Memory B cell (primary cell): ENCODE data around the gene EIF4A2.

ENCODE experiments used
- ATAC-seq: fragments of 150-1000 bp; cut with Tn5 transposase; 2 replicates; pipeline ENCODE4 v1.10.0; 2021; ENCODE audit warnings: low read depth, mild to moderate bottlenecking, moderate library complexity
- DNase-seq, 2 donors: peaks; one replicate each; pipeline ENCODE4 v3.0.0; 2022; ENCODE audit warnings: low spot score in 2 of 2
- H3K27ac Mint-ChIP-seq: one replicate; pipeline ENCODE4 v1.8.0; 2022; ENCODE audit warnings: mild to moderate bottlenecking, moderate library complexity, mixed read lengths
- H3K27me3 Mint-ChIP-seq: one replicate; pipeline ENCODE4 v1.8.0; 2022; ENCODE audit warnings: mixed read lengths
- H3K36me3 Mint-ChIP-seq: one replicate; pipeline ENCODE4 v1.8.0; 2022; ENCODE audit warnings: mild to moderate bottlenecking, mixed read lengths
- H3K4me1 Mint-ChIP-seq: one replicate; pipeline ENCODE4 v1.8.0; 2022; ENCODE audit warnings: mixed read lengths
- H3K4me3 Mint-ChIP-seq: one replicate; pipeline ENCODE4 v1.8.0; 2022; ENCODE audit warnings: mild to moderate bottlenecking, moderate library complexity, mixed read lengths
- H3K9me3 Mint-ChIP-seq: one replicate; pipeline ENCODE4 v1.8.0; 2022; ENCODE audit warnings: mixed read lengths

The EIF4A2 gene

DNA sequence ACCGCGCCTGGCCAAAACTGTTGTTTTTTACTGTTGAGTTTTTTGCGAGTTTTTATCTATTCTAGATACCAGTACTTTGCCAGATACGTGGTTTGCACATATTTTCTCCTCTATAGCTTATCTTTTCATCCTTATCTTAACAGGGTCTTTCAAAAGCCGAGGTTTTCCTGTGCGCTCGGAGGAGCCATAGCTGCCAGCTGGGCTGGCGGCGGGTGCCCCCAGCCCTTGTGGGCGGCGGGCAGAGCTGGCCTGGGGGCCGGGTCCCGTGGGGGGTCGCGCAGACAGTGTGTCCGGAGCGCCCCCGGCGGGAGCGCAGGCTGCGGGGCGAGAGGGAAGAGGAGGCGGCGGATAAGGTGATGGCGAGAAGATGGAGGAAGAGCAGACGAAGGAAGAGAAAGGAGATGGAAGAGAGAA is 11.1 kb upstream of the EIF4A2 start:
- Mint-ChIP-seq H3K27ac (peak overlapping the region; percentile 88), H3K9me3 (no peaks in the 10 kb centered on the region), H3K4me1 (peaks cover 10% of the 10 kb centered on the region), H3K36me3 (no peaks in the 10 kb centered on the region), H3K4me3 (peak overlapping the region; percentile 88), H3K27me3 (no peaks in the 10 kb centered on the region)
- DNase-seq (peak in 1 of 2 donors; percentile 28), ATAC-seq (peak; percentile 13)

DNA sequence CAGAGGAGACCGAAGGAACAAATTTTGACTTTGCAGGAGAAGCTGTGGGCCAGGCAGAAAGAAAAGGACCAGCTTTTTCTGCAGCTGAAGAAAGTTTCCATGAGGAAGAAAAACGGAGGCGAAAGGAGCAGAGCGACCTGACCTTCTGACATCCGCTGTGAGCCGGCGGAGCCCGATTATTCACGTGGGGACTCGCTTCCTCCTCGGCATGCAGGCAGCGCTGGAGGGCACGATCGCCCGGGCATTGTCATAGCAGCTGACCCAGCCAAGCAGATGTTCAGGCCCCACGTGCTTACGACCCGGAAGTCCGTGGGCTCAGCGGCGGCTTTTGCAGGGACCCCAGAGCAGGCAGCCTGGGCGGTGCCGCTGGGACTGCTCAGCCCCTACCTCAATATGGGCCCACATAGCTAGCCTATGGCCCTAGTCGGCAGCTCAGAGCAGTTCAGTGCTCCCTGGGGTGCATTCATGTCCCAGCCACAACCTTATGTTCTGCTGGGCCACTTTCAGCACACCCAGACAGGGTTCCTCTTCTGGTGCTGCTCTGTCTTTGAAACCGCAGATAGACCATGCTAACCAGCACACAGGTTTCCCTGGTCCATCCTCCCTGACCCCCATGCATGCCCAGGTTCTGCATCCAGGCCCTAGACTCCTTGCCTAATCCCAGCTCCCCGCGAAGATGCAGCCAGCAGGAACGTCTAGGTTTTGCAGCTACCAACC is 10.5 kb upstream of the EIF4A2 start:
- ATAC-seq (peak; percentile 89), DNase-seq (peak; percentile 58 to 61)
- Mint-ChIP-seq H3K27me3 (no peaks in the 10 kb centered on the region), H3K36me3 (no peaks in the 10 kb centered on the region), H3K4me3 (peak overlapping the region; percentile 88), H3K4me1 (peaks cover 10% of the 10 kb centered on the region), H3K9me3 (no peaks in the 10 kb centered on the region), H3K27ac (peak overlapping the region; percentile 88)

DNA sequence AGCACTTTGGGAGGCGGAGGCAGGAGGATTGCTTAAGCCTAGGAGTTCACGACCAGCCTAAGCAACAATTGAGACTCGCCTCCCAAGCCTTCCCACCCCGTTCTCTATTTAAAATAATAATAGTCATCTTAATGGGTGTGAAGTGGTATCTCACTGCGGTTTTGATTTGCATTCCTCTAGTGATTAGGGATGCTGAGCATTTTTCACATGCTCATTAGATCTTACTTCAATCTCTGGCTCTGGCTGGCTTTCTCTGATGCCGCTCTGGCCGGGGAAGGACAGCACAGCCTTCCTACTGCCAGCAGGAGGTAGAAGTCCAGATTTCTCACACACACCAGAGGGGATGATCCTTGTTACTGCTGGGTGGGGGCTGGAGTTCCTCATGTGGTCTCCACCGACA is 7.4 kb upstream of the EIF4A2 start:
- no peak overlapping the region for H3K4me3 Mint-ChIP-seq
- H3K27ac Mint-ChIP-seq: no peak overlapping the region
- DNase-seq (no peak), ATAC-seq (no peak)
- peaks cover 10% of the 10 kb centered on the region for H3K4me1 Mint-ChIP-seq
- no peaks in the 10 kb centered on the region for H3K36me3 Mint-ChIP-seq
- H3K27me3 Mint-ChIP-seq: no peaks in the 10 kb centered on the region
- no peaks in the 10 kb centered on the region for H3K9me3 Mint-ChIP-seq

DNA sequence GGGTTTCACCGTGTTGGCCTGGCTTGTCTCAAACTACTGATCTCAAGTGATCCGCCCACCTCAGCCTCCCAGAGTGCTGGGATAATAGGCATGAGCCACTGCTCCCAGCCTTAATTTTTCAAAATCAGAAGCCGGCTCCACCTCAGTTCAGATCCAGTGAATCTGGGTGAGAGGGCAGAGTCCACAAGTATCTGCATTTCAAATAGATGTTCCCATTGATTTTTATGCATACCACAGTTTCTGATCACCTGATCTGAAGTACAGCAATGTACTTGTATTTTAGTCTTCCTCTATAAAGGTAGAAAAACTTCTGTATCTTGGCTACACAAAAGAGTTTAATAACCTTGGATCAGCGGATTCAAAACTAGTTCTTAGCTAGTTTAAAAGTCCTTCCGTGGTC is 4.2 kb upstream of the EIF4A2 start:
- DNase-seq (no peak), ATAC-seq (no peak)
- Mint-ChIP-seq H3K36me3 (peaks cover 5% of the 10 kb centered on the region), H3K27ac (no peak overlapping the region), H3K9me3 (no peaks in the 10 kb centered on the region), H3K4me1 (peaks cover 9% of the 10 kb centered on the region), H3K27me3 (no peaks in the 10 kb centered on the region), H3K4me3 (no peak overlapping the region)

DNA sequence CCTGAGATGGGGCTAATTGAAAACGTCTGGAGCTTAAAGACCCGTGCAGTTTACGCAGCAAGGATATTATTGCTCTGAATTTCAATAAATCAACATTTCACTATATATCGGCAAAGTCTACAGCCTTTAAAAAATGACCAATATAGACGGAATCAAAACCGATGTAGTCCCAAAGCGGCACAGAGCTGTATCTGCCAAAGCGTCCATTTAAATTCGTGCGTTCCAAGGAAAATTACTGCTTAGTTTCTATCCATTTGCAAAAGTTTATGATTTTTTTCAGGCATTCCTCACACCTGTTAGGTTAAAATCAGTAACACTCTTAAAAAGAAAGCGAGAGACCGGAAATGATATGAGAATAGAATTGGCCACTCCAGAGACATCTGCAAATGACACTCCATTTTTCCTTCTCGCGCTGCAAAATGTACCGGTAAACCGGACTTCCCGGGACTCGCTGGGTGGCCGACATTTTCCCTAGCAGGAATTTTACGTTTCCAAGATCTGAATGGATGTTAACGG is 777 bp upstream of the EIF4A2 start:
- no peaks in the 10 kb centered on the region for H3K9me3 Mint-ChIP-seq
- DNase-seq (no peak), ATAC-seq (no peak)
- peak overlapping the region; percentile 97 for H3K27ac Mint-ChIP-seq
- H3K4me1 Mint-ChIP-seq: peaks cover 30% of the 10 kb centered on the region
- no peaks in the 10 kb centered on the region for H3K27me3 Mint-ChIP-seq
- peaks cover 28% of the 10 kb centered on the region for H3K36me3 Mint-ChIP-seq
- H3K4me3 Mint-ChIP-seq: peak overlapping the region; percentile 91

DNA sequence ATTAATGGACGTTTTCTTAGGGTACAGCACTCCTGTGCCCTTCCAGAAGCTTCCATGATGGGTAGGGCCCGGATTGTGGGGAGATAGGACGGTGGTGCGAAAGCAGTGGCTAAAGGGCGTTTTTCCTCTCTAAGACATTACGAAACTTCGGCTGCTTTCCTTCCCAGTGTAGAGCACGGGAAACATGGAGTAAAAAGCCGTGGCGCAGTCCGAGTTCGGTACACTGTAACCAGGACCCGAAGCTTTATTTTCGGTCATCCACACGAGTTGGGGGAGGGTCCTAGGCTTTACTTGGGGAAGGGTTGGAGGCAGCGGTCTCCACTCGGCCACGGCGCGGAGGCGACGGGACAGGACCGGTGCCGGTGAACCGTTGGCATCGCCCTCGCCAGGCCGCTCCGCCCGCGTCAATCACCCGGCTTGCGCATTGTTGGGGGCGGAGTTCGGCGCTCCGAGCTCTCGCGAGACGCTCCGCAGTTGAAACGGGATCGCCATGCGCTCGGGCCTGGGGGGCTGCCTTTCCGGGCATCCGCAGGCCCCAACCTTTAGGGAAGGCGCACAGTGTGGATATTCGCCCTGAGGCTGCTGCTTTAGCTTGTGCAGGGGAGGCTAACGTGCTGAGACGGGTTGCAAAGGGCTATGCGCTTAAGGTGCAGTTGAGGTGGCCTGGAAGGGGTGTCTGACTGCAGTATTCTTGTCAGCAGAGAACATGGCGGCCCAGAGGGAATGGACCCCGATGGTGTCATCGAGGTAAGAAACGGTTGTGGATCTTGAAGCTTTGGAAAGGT is 546 bp downstream of the EIF4A2 start:
- Mint-ChIP-seq H3K36me3 (peaks cover 40% of the 10 kb centered on the region), H3K27ac (peak overlapping the region; percentile 97), H3K27me3 (no peaks in the 10 kb centered on the region), H3K4me3 (peak overlapping the region; percentile 91), H3K9me3 (no peaks in the 10 kb centered on the region), H3K4me1 (peaks cover 40% of the 10 kb centered on the region)
- DNase-seq: peak; percentile 82 to 88
- peak; percentile 70 for ATAC-seq

DNA sequence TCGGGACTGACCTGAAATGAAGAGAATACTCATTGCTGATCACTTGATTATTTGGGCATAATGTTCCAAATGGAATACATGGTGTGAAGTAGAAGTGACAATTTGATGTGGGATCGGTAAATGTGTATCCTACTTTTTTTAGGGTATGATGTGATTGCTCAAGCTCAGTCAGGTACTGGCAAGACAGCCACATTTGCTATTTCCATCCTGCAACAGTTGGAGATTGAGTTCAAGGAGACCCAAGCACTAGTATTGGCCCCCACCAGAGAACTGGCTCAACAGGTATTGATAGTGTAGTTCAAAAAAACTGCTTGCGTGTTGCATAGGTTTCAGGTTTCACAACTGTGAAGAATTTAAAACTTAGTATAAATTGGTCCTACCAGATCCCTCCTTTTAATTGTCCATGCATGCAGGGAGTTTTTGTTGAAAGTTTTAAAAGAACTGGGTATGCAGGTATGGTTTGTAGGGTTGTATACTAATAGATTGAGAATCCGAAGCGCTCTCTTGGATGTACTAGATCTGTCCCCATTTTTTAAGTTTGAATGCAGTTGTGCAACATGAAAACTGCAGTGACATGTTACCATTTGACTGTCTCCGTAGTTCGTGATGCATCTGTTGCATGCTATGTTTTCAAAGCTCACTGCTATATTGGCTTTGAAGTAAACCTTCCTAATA is 1.6 kb downstream of the EIF4A2 start:
- ATAC-seq (no peak), DNase-seq (no peak)
- Mint-ChIP-seq H3K9me3 (no peaks in the 10 kb centered on the region), H3K4me1 (peaks cover 44% of the 10 kb centered on the region), H3K36me3 (peaks cover 44% of the 10 kb centered on the region), H3K27ac (peak overlapping the region; percentile 97), H3K4me3 (peak overlapping the region; percentile 91), H3K27me3 (no peaks in the 10 kb centered on the region)

DNA sequence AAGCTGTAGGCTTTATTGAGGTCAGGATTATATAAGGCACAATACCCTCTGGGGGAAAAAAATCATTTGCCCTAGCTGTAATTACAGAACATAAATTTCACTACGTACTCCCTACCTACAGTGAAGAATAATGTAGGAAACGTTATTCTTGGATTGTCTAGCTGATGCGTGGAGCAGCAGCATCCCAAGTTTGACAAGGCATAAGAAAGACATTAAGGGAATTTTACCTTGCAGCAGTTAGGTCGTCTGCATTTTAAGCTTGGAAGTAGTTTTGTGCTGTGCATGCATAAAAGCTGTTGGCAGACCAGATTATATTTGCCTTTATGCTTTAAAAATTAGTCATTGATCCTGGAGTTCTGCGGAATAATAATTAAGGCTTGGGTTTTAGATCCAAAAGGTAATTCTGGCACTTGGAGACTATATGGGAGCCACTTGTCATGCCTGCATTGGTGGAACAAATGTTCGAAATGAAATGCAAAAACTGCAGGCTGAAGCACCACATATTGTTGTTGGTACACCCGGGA is 2.2 kb downstream of the EIF4A2 start:
- H3K27ac Mint-ChIP-seq: peak overlapping the region; percentile 97
- no peak for ATAC-seq
- no peak for DNase-seq
- H3K4me1 Mint-ChIP-seq: peaks cover 44% of the 10 kb centered on the region
- H3K36me3 Mint-ChIP-seq: peaks cover 44% of the 10 kb centered on the region
- H3K9me3 Mint-ChIP-seq: no peaks in the 10 kb centered on the region
- H3K27me3 Mint-ChIP-seq: no peaks in the 10 kb centered on the region
- H3K4me3 Mint-ChIP-seq: peak overlapping the region; percentile 91

DNA sequence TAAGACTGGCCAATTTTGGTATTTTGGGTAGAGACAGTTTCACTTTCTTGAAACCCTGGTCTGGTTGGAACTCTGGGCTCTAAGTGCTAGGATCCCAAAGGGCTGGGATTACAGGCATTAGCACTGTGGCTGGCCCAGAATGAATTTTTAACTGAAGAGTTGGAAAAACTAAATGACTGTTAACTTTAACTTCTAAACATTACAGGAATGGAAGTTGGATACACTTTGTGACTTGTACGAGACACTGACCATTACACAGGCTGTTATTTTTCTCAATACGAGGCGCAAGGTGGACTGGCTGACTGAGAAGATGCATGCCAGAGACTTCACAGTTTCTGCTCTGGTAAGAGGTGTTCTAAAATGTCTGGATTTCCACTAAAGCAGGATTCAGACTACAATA is 3.5 kb downstream of the EIF4A2 start:
- peak overlapping the region; percentile 97 for H3K27ac Mint-ChIP-seq
- H3K4me3 Mint-ChIP-seq: peak overlapping the region; percentile 60
- H3K27me3 Mint-ChIP-seq: no peaks in the 10 kb centered on the region
- no peaks in the 10 kb centered on the region for H3K9me3 Mint-ChIP-seq
- H3K36me3 Mint-ChIP-seq: peaks cover 47% of the 10 kb centered on the region
- H3K4me1 Mint-ChIP-seq: peaks cover 46% of the 10 kb centered on the region
- DNase-seq (no peak), ATAC-seq (no peak)

DNA sequence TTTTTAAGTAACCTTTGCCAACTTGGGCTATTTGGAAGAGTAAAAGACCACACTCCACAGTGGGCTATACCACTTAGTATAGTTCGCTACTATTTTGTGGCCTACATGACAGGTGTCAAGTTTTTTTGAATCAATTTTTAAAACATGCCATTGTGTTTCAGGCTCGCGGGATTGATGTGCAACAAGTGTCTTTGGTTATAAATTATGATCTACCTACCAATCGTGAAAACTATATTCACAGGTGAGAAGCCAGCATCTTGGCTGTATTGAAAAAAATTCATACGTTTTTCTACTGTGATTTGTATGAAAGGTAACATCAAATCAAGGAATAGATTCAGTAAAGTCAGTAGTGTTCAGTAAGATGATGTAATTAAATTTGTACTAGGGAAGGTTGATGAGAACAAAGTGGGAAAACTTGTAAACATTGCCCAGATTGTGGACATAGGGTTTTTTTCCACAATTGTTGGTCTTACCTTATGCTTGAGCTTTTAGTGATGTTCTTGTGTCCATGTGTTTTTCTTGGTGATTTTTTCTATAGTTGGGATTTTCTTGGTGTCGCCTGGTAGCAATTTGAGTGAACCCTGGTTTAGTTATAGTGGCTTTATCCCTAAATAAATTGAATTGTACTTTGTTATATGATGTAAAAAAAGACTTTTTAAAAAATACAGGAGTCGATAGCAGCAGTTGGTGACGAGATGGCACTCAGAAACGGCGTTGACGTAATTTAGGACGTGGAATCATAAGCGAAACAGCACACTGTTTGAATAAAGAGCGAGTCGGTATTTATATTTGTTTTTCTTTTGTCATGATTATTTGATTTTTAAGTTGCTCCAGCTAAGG is 4.5 kb downstream of the EIF4A2 start:
- Mint-ChIP-seq H3K27me3 (no peaks in the 10 kb centered on the region), H3K4me1 (peaks cover 42% of the 10 kb centered on the region), H3K9me3 (no peaks in the 10 kb centered on the region), H3K4me3 (peak overlapping the region; percentile 60), H3K27ac (peak overlapping the region; percentile 97), H3K36me3 (peaks cover 47% of the 10 kb centered on the region)
- ATAC-seq (no peak), DNase-seq (no peak)

DNA sequence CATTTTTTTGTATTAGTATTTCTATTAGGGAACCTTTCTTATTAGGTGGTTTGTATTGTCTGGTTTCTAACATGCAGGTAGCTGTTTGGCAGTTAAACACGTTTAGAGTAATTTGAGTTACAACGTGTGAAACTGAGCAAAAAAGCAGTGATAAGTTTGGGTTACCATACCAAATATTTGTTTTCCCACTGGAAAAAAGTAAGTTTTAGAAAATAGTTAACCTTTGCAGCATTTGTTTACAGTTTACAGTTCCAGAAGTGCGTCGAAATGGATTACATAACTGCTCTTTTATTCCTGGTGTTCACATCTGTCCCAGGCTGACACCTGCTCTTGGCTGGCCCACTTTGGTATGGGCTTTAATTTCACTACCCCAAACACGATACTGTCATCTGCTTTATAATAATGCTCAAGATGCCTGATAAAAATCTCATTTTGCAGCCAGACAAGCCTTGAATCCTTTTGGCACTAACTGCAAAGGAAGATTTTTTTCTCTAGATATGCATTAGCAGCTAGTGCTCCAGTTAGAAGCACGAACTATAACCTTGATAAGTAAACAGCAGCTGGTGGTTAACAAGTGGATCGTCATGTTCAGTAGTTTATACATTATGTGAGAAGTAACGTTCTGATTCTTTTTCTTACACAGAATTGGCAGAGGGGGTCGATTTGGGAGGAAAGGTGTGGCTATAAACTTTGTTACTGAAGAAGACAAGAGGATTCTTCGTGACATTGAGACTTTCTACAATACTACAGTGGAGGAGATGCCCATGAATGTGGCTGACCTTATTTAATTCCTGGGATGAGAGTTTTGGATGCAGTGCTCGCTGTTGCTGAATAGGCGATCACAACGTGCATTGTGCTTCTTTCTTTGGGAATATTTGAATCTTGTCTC is 5.3 kb downstream of the EIF4A2 start:
- DNase-seq (no peak), ATAC-seq (no peak)
- Mint-ChIP-seq H3K27ac (peak overlapping the region; percentile 97), H3K9me3 (no peaks in the 10 kb centered on the region), H3K4me1 (peaks cover 42% of the 10 kb centered on the region), H3K27me3 (no peaks in the 10 kb centered on the region), H3K36me3 (peaks cover 47% of the 10 kb centered on the region), H3K4me3 (peak overlapping the region; percentile 47)

DNA sequence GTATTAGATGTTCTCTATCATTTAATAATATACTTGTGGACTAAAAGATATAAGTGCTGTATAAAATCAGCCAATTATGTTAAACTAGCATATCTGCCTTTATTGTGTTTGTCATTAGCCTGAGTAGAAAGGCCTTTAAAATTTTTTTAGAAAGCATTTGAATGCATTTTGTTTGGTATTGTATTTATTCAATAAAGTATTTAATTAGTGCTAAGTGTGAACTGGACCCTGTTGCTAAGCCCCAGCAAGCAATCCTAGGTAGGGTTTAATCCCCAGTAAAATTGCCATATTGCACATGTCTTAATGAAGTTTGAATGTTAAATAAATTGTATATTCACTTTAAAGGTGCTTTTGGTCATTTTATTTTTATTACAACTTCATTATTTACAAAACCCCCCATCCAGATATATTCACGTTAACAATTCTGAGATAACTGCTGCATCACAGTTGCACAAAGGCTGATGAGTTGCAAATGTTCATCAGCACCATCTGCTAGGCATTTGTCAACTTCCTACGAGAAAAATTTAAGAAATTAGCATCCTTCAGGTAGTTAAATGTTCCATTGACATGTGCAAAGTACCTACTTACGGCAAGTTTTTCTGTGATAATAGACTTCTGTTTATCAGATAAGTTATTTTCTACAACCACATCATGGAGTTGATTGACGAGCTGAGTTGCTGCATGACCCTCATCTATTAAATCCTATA is 6.3 kb downstream of the EIF4A2 start:
- H3K27ac Mint-ChIP-seq: peak overlapping the region; percentile 80
- no peaks in the 10 kb centered on the region for H3K27me3 Mint-ChIP-seq
- H3K4me1 Mint-ChIP-seq: peaks cover 35% of the 10 kb centered on the region
- DNase-seq (no peak), ATAC-seq (no peak)
- no peaks in the 10 kb centered on the region for H3K9me3 Mint-ChIP-seq
- no peak overlapping the region for H3K4me3 Mint-ChIP-seq
- H3K36me3 Mint-ChIP-seq: peaks cover 44% of the 10 kb centered on the region
